ENCODE results near the gene E2F4. TPM values are rescaled to one million over a fixed set of nuclear protein-coding genes. Genes with fewer than 3 reads are reported as not detected.
A peak's percentile ranks its signal among the peaks of the same experiment; 100 is the strongest.

E2F4 gene
- total and polyA plus RNA-seq, 2 of the 13 experiments (the other 11 are each of a cell fraction or from before 2014, with no cell fraction given), result 84.8 to 91.2 TPM

- TF ChIP-seq ZNF281 (CRISPR knock-in tag; IDR thresholded peaks at IDR 0.05; ENCODE audit: borderline replicate concordance) (peak; percentile 51; the same call in 1 of the 2 replicates), ZNF773 (CRISPR knock-in tag; IDR thresholded peaks at IDR 0.05; ENCODE audit: borderline replicate concordance) (0 out of 2 replicates have a peak, but pooled peaks have one; percentile 4), RXRA (CRISPR knock-in tag; IDR thresholded peaks at IDR 0.05) (no peak), ZNF574 (CRISPR knock-in tag; IDR thresholded peaks at IDR 0.05) (no peak; the same call in 1 of the 2 replicates), SOX13 (IDR thresholded peaks at IDR 0.05) (no peak), SOX13 (CRISPR knock-in tag; conservative IDR thresholded peaks at IDR 0.05 in 1 of 2, IDR thresholded peaks at IDR 0.05 in 1 of 2) (no peak), ZNF777 (CRISPR knock-in tag; IDR thresholded peaks at IDR 0.05) (no peak; the same call in 1 of the 2 replicates), ATM (IDR thresholded peaks at IDR 0.05; ENCODE audit: borderline replicate concordance) (no peak), ZNF747 (CRISPR knock-in tag; IDR thresholded peaks at IDR 0.05; ENCODE audit: borderline replicate concordance) (0 out of 2 replicates have a peak, but pooled peaks have one; percentile 30), NRL (CRISPR knock-in tag; IDR thresholded peaks at IDR 0.05; ENCODE audit: borderline replicate concordance) (no peak), ZNF343 (CRISPR knock-in tag; IDR thresholded peaks at IDR 0.05) (no peak), TCF7 (IDR thresholded peaks at IDR 0.05; ENCODE audit: low read depth) (no peak), PAF1 (CRISPR knock-in tag; IDR thresholded peaks at IDR 0.05) (peak; percentile 62; the same call in 1 of the 2 replicates), HOXA3 (CRISPR knock-in tag; IDR thresholded peaks at IDR 0.05) (0 out of 2 replicates have a peak, but pooled peaks have one; percentile 38), ZSCAN25 (CRISPR knock-in tag; IDR thresholded peaks at IDR 0.05) (no peak)
- TF ChIP-seq, protein P1, sequence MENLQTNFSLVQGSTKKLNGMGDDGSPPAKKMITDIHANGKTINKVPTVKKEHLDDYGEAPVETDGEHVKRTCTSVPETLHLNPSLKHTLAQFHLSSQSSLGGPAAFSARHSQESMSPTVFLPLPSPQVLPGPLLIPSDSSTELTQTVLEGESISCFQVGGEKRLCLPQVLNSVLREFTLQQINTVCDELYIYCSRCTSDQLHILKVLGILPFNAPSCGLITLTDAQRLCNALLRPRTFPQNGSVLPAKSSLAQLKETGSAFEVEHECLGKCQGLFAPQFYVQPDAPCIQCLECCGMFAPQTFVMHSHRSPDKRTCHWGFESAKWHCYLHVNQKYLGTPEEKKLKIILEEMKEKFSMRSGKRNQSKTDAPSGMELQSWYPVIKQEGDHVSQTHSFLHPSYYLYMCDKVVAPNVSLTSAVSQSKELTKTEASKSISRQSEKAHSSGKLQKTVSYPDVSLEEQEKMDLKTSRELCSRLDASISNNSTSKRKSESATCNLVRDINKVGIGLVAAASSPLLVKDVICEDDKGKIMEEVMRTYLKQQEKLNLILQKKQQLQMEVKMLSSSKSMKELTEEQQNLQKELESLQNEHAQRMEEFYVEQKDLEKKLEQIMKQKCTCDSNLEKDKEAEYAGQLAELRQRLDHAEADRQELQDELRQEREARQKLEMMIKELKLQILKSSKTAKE (CRISPR knock-in tag; IDR thresholded peaks at IDR 0.05; ENCODE audit: borderline replicate concordance), result no peak
- TF ChIP-seq, protein P2, sequence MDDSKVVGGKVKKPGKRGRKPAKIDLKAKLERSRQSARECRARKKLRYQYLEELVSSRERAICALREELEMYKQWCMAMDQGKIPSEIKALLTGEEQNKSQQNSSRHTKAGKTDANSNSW (CRISPR knock-in tag; IDR thresholded peaks at IDR 0.05; ENCODE audit: borderline replicate concordance), result 0 out of 2 replicates have a peak, but pooled peaks have one; percentile 44
These were observed 41.7 kb upstream of the E2F4 start (continued) for GRCh38 chr16:67150047-67150832.
